Heart left ventricle (tissue), 13 donors: ENCODE data around the gene F3.

ENCODE experiments used
- POLR2A ChIP-seq, 2 donors: fragments of 450-650 bp; IDR thresholded peaks; one replicate each; pipeline ENCODE4 v1.6.1; 2017; ENCODE audit warnings: antibody characterized with exemption in 2 of 2, mild to moderate bottlenecking in 2 of 2, moderate library complexity in 2 of 2
- TF ChIP-seq, protein P1 (sequence below), 12 donors: fragments of 200-600 bp; sonication (generic) in 4 of 12; IDR thresholded peaks; one replicate each; pipeline versions ENCODE4 v1.5.0 to v1.8.0; 2018 to 2022; ENCODE audit warnings: antibody characterized with exemption in 12 of 12, mild to moderate bottlenecking in 5 of 12
- donor health status: ischemic (EF 13 %, LVEDD 7.1; RV severe dilation, severe dysfunction).
- donor health status: DM: no; HTN: yes; CAD: no.
- donor health status: DM: no; HTN: no; CAD: no.
- donor health status: ischemic (EF 25% LVEDD 6.9; RV normal size, moderate dysfunction).
- donor health status: ischemic (EF 25% LVEDD 5.7; RV mildly dilated, moderate dysfunction).
- donor health status: ischemic (EF 35%, LVEDD 5.7; RV mildly dilated, moderate dysfunction).
- donor health status: nonischemic (EF 11% LVEDD 7.7; RV severe dilation, severe dysfunction).
- donor health status: DM: yes; HTN: yes; CAD: no.
- donor health status: PGD.
- donor health status: ischemic (EF 29% LVEDD 5.4; RV normal size, mild dysfunction).
- donor health status: nonischemic (EF 23%, LVEDD 6.1; RV moderate dilation, normal function).

DNA sequence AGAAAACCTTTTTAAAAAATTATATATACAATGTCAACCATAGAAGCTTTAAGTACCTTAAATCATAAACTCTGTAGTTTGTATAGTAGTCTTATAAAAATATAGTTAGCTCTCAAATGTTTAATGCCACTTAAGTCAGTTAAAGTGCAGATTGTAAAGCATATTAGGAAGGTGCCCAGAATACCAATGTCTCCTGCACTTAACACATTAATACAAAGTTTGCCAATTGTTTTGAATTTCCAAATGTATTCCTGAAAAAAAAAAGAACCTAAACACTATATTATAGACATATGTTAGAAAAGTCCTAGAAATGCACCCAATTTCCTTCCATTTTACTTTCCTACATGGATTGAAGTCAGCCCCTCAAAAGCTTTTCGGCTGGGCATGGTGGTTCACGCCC lies 12.1 kb downstream of the F3 start:
- no peak for TF ChIP-seq POLR2A (IDR thresholded peaks at IDR 0.05)
- TF ChIP-seq, protein P1, sequence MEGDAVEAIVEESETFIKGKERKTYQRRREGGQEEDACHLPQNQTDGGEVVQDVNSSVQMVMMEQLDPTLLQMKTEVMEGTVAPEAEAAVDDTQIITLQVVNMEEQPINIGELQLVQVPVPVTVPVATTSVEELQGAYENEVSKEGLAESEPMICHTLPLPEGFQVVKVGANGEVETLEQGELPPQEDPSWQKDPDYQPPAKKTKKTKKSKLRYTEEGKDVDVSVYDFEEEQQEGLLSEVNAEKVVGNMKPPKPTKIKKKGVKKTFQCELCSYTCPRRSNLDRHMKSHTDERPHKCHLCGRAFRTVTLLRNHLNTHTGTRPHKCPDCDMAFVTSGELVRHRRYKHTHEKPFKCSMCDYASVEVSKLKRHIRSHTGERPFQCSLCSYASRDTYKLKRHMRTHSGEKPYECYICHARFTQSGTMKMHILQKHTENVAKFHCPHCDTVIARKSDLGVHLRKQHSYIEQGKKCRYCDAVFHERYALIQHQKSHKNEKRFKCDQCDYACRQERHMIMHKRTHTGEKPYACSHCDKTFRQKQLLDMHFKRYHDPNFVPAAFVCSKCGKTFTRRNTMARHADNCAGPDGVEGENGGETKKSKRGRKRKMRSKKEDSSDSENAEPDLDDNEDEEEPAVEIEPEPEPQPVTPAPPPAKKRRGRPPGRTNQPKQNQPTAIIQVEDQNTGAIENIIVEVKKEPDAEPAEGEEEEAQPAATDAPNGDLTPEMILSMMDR (IDR thresholded peaks at IDR 0.05) = no peak
